Endothelial cell of umbilical vein (primary cell): Measurements from ENCODE around the gene CALN1. TPM values are rescaled to one million over a fixed set of nuclear protein-coding genes. Genes with fewer than 3 reads are reported as not detected.
A peak's percentile ranks its signal among the peaks of the same experiment; 100 is the strongest.

Experiments
- BruUV-seq: library from RNA; stranded (reverse); fragments of 400-500 nt; replicated peaks from 2 replicates; lab custom pipeline; 2021; lab: Mats Ljungman, UMichigan
- CTCF ChIA-PET: fragments of 300-600, 350-600 bp; sonication (Branson Sonifier 250); formaldehyde crosslinking; loops from one replicate; lab custom pipeline; 2021; ENCODE audit warnings: antibody characterized with exemption, inconsistent platforms; lab: Charles Lee
- POLR2A ChIA-PET: fragments of 300-600, 350-600 bp; sonication (Branson Sonifier 250); formaldehyde crosslinking; loops from one replicate; lab custom pipeline; 2021; ENCODE audit warnings: antibody characterized with exemption, inconsistent platforms; lab: Charles Lee
- DNase-seq: peaks from one replicate; pipeline ENCODE4 v3.0.0-alpha.2; 2011; ENCODE audit warnings: low read depth, low spot score
- FAIRE-seq: peaks from 2 replicates; lab custom pipeline; 2011; peaks lifted over from hg19 to GRCh38; lab: Jason Lieb, UNC
- H2AFZ ChIP-seq: 2 replicates; pipeline ENCODE4 v1.6.0; 2012; ENCODE audit warnings: low read depth, low read length, control low read depth, inconsistent platforms
- H3K27ac ChIP-seq: 2 replicates; pipeline ENCODE4 v1.5.1; 2011; ENCODE audit warnings: low read depth, mild to moderate bottlenecking, control low read depth, low read length, moderate library complexity; ENCODE audit not compliant: insufficient read depth
- H3K27me3 ChIP-seq, 2 experiments: 2 replicates each; pipeline versions ENCODE4 v1.6.0 to v1.6.1; 2011; ENCODE audit warnings: low read length in 2 of 2, mixed read lengths in 1 of 2; ENCODE audit not compliant: control insufficient read depth in 2 of 2, insufficient read depth in 2 of 2
- H3K36me3 ChIP-seq, 2 experiments: 2 replicates in 1 of 2; 3 replicates in 1 of 2; pipeline ENCODE4 v1.5.1; 2011; ENCODE audit warnings: low read length in 2 of 2, mild to moderate bottlenecking in 1 of 2, moderate library complexity in 1 of 2; ENCODE audit not compliant: control insufficient read depth in 2 of 2, insufficient read depth in 2 of 2; ENCODE audit errors: extremely low read depth in 1 of 2
- H3K4me1 ChIP-seq: 3 replicates; pipeline ENCODE4 v1.5.1; 2011; ENCODE audit warnings: mild to moderate bottlenecking, low read length; ENCODE audit not compliant: control insufficient read depth, insufficient read depth; ENCODE audit errors: extremely low read depth
- H3K4me2 ChIP-seq: 2 replicates; pipeline ENCODE4 v1.6.1; 2011; ENCODE audit warnings: low read length, control low read depth, mixed read lengths; ENCODE audit not compliant: insufficient read depth
- H3K4me3 ChIP-seq, 3 experiments: fragments of 200-600 bp in 1 of 3; sonication (generic), shearing (Covaris generic) in 1 of 3; replicated peaks in 1 of 3; 2 replicates each; pipeline ENCODE4 v1.5.1; 2011 to 2016; ENCODE audit warnings: control low read depth in 3 of 3, low read length in 3 of 3, mild to moderate bottlenecking in 2 of 3, inconsistent platforms in 1 of 3, low read depth in 1 of 3, moderate library complexity in 1 of 3; ENCODE audit not compliant: insufficient read depth in 1 of 3
- H3K79me2 ChIP-seq: 2 replicates; pipeline ENCODE4 v1.6.0; 2012; ENCODE audit warnings: low read length, inconsistent platforms; ENCODE audit not compliant: control insufficient read depth, insufficient read depth
- H3K9ac ChIP-seq: replicated peaks from 2 replicates; pipeline ENCODE3; 2011; ENCODE audit warnings: low read length, control low read depth; ENCODE audit not compliant: insufficient read depth; ENCODE audit errors: extremely low read depth
- H3K9me1 ChIP-seq: replicated peaks from 3 replicates; pipeline ENCODE4 v1.6.0; 2011; ENCODE audit warnings: mild to moderate bottlenecking, low read length; ENCODE audit not compliant: control insufficient read depth, insufficient read depth; ENCODE audit errors: extremely low read depth
- H3K9me3 ChIP-seq: replicated peaks from 2 replicates; pipeline ENCODE4 v1.5.1; 2012; ENCODE audit warnings: low read length, inconsistent platforms; ENCODE audit not compliant: control insufficient read depth, insufficient read depth
- H4K20me1 ChIP-seq: replicated peaks from 2 replicates; pipeline ENCODE3; 2011; ENCODE audit warnings: mild to moderate bottlenecking, low read length; ENCODE audit not compliant: control insufficient read depth, insufficient read depth; ENCODE audit errors: extremely low read depth
- EZH2 ChIP-seq: IDR thresholded peaks from 2 replicates; pipeline ENCODE4 v1.6.1; 2012; ENCODE audit warnings: borderline replicate concordance, low read depth, mild to moderate bottlenecking, moderate library complexity, low read length, inconsistent platforms; ENCODE audit not compliant: severe bottlenecking
- FOS ChIP-seq: IDR thresholded peaks from 2 replicates; pipeline ENCODE4 v1.6.1; 2011; ENCODE audit warnings: mild to moderate bottlenecking, low read length, moderate library complexity, borderline replicate concordance; ENCODE audit not compliant: insufficient read depth
- GATA2 ChIP-seq: IDR thresholded peaks from 2 replicates; pipeline ENCODE4 v1.7.0; 2011; ENCODE audit warnings: low read depth, mild to moderate bottlenecking, moderate library complexity, mixed read lengths, low read length; ENCODE audit not compliant: insufficient read length, insufficient read depth
- JUN ChIP-seq: IDR thresholded peaks from 2 replicates; pipeline ENCODE4 v1.6.1; 2011; ENCODE audit warnings: borderline replicate concordance, low read depth; ENCODE audit not compliant: insufficient read length, insufficient read depth
- MYC ChIP-seq: IDR thresholded peaks from one replicate; pipeline ENCODE4 v1.6.1; 2011; ENCODE audit warnings: mild to moderate bottlenecking, low read depth, low read length
- POLR2AphosphoS5 ChIP-seq: IDR thresholded peaks from 2 replicates; pipeline ENCODE4 v1.6.1; 2012; ENCODE audit warnings: low read depth, mild to moderate bottlenecking, control low read depth, low read length, moderate library complexity; ENCODE audit not compliant: insufficient read depth
- dilution Hi-C: fragments of 300-500 bp; cut with MboI; formaldehyde crosslinking; loops from one replicate; pipeline ENCODE4 v1.15.0; 2019; ENCODE audit warnings: low sequenced_read_pairs; ENCODE audit not compliant: extremely low pct_ligation_motif_present
- intact Hi-C: fragments of 100-400 bp; cut with micrococcal nuclease; formaldehyde crosslinking; loops from one replicate; pipeline ENCODE4 v1.10.0; 2022
- polyA plus RNA-seq, 4 experiments: library from polyadenylated mRNA; depleted of rRNA in 3 of 4; stranded (reverse) in 3 of 4; unstranded in 1 of 4; fragments of >200 nt; gene quantifications; 2 replicates each; pipeline versions ENCODE4 v1.2.1 to v1.2.3, GENCODE V29; 2011 to 2012; ENCODE audit warnings: missing spikeins in 1 of 4
- total RNA-seq: library from RNA; stranded (reverse); gene quantifications from 2 replicates; pipeline ENCODE4 v1.2.3, GENCODE V29; 2021
- TF ChIP-seq, protein P1 (sequence below), 2 donors: IDR thresholded peaks; 1 replicate in 1 of 2; 2 replicates in 1 of 2; pipeline ENCODE4 v1.5.1; 2011; ENCODE audit warnings: low read length in 2 of 2, mild to moderate bottlenecking in 2 of 2, moderate library complexity in 2 of 2, control low read depth in 1 of 2, inconsistent platforms in 1 of 2, low read depth in 1 of 2; ENCODE audit not compliant: insufficient read depth in 1 of 2; ENCODE audit errors: extremely low read depth in 1 of 2
- TF ChIP-seq, protein P2 (sequence below): IDR thresholded peaks from 2 replicates; pipeline ENCODE4 v1.6.1; 2011; ENCODE audit not compliant: insufficient read depth, insufficient read length

The CALN1 gene
- total and polyA plus RNA-seq, 2 donors (not counting 3 experiments of a cell fraction or from before 2014, with no cell fraction given): not detected

DNA sequence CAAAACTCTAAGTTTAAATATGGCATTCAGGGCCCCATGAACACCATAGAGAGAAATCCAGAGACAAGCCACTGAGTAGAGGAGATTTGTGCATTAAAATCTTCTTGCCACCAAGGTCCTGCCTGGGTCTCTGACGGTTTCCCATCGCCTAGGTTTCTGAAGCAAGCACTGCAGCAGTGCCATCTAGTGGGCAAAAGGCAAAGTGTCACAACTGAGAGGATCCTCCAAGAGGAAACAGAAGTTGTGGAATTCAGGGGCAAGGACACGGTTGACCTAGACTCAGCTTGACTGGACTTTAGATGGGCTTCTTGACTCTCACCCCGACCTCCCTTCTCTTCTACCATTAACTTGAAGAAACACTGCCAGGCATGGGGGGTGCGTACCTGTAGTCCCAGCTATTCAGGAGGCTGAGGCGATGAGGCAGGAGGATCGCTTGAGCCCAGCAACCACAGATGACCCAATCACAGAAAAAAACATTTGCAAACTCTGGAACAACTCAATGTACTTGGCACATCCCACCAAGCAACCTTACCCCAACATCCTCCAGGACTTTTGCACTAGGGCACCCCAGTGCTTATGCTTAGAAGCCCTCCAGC lies 676.1 kb downstream of the CALN1 start:
- BruUV-seq: no TSS peak
- no peak overlapping the region for H2AFZ ChIP-seq
- DNase-seq (peak; percentile 24), FAIRE-seq (peak; percentile 90)
- no peak overlapping the region for H3K27ac ChIP-seq
- no peaks in the 10 kb centered on the region for H3K9me1 ChIP-seq
- H3K4me2 ChIP-seq: no peak overlapping the region
- intact Hi-C loops: loop anchor here (10.0 kb wide), 1 partner anchor 1041 kb away; no protein-coding TSS in a partner anchor
- no peaks in the 10 kb centered on the region for H3K9me3 ChIP-seq
- H3K4me3 ChIP-seq: no peak overlapping the region
- POLR2A ChIA-PET: no interaction called here
- no peaks in the 10 kb centered on the region for H3K36me3 ChIP-seq
- H3K4me1 ChIP-seq: no peaks in the 10 kb centered on the region
- H3K9ac ChIP-seq: no peak overlapping the region
- CTCF ChIA-PET: interaction anchor here (1.3 to 2.5 kb wide), 2 partner anchors 880 to 908 kb away, joined by 3 to 9 read pairs; no protein-coding TSS in a partner anchor
- dilution Hi-C loops: no loop called here
- TF ChIP-seq JUN (no peak), EZH2 (no peak), POLR2AphosphoS5 (no peak), FOS (no peak), GATA2 (no peak), MYC (no peak)
- TF ChIP-seq, protein P1, sequence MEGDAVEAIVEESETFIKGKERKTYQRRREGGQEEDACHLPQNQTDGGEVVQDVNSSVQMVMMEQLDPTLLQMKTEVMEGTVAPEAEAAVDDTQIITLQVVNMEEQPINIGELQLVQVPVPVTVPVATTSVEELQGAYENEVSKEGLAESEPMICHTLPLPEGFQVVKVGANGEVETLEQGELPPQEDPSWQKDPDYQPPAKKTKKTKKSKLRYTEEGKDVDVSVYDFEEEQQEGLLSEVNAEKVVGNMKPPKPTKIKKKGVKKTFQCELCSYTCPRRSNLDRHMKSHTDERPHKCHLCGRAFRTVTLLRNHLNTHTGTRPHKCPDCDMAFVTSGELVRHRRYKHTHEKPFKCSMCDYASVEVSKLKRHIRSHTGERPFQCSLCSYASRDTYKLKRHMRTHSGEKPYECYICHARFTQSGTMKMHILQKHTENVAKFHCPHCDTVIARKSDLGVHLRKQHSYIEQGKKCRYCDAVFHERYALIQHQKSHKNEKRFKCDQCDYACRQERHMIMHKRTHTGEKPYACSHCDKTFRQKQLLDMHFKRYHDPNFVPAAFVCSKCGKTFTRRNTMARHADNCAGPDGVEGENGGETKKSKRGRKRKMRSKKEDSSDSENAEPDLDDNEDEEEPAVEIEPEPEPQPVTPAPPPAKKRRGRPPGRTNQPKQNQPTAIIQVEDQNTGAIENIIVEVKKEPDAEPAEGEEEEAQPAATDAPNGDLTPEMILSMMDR (IDR thresholded peaks at IDR 0.05; ENCODE audit: extremely low read depth in 1 of 2, insufficient read depth in 1 of 2, low read depth in 1 of 2, low read length in 2 of 2): peak; percentile 71 to 81
- TF ChIP-seq, protein P2, sequence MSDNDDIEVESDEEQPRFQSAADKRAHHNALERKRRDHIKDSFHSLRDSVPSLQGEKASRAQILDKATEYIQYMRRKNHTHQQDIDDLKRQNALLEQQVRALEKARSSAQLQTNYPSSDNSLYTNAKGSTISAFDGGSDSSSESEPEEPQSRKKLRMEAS: no peak
- no peaks in the 10 kb centered on the region for H3K79me2 ChIP-seq
- H4K20me1 ChIP-seq: no peaks in the 10 kb centered on the region
- H3K27me3 ChIP-seq: no peaks in the 10 kb centered on the region
